Activated naive CD8-positive, alpha-beta T cell (primary cell): ENCODE data around the gene AWAT1.
"Not testable (repeated sequence)": the region's sequence is repeated elsewhere in the genome, so short reads cannot be mapped to it uniquely, and the experiment has no call there.

ENCODE experiments used
- H3K27ac Mint-ChIP-seq: one replicate; pipeline ENCODE4 v1.8.0; 2021; ENCODE audit warnings: mixed read lengths
- H3K27me3 Mint-ChIP-seq: one replicate; pipeline ENCODE4 v1.8.0; 2021; ENCODE audit warnings: mixed read lengths
- H3K36me3 Mint-ChIP-seq: one replicate; pipeline ENCODE4 v1.8.0; 2021; ENCODE audit warnings: mixed read lengths
- H3K4me1 Mint-ChIP-seq: one replicate; pipeline ENCODE4 v1.8.0; 2021; ENCODE audit warnings: low read depth, mixed read lengths
- H3K4me3 Mint-ChIP-seq: one replicate; pipeline ENCODE4 v1.8.0; 2021; ENCODE audit warnings: mild to moderate bottlenecking, mixed read lengths
- H3K9me3 Mint-ChIP-seq: one replicate; pipeline ENCODE4 v1.8.0; 2021; ENCODE audit warnings: low read depth, mixed read lengths

The AWAT1 gene

GRCh38 chrX:70252491-70252890, 18.0 kb downstream of the AWAT1 start:
- Mint-ChIP-seq H3K4me3 (no peak overlapping the region), H3K36me3 (peaks cover 15% of the 10 kb centered on the region), H3K27ac (no peak overlapping the region), H3K4me1 (peaks cover 7% of the 10 kb centered on the region), H3K27me3 (no peaks in the 10 kb centered on the region), H3K9me3 (no peaks in the 10 kb centered on the region)

DNA sequence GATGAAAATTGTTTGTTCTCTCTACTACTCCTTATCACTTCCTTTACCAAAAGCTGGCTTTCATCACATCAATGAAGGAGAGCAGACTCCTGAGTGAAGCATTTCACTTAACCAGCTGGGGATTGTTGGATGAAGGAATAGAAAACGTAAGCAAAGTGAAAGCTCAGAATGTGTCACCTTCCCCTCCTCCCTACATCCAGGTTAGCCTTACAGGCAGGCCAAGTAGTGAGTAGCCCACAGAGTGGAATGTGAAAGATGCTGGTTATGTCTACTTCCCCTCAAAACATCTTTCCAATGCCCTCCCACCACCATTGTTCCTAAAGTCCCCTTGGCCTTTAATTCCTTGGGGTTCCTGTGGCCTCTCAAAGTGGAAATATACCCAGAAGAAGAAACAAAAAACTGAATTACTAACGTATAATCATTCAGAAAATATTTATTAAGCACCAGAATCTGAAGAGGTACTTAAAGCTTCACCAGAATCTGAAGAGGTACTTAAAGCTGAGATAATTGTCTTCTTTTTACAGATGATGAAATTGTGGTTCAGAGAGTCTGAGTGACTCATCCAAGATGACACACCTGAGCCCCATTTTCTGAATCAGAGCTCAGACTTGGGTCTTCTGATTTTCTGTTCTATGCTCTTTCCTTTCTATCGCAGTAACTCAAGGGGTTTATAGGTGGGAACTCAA, 19.1 kb downstream of the AWAT1 start:
- Mint-ChIP-seq H3K27ac (peak overlapping the region; percentile 46), H3K36me3 (peaks cover 15% of the 10 kb centered on the region), H3K9me3 (no peaks in the 10 kb centered on the region), H3K4me3 (no peak overlapping the region), H3K4me1 (peaks cover 7% of the 10 kb centered on the region), H3K27me3 (no peaks in the 10 kb centered on the region)

DNA sequence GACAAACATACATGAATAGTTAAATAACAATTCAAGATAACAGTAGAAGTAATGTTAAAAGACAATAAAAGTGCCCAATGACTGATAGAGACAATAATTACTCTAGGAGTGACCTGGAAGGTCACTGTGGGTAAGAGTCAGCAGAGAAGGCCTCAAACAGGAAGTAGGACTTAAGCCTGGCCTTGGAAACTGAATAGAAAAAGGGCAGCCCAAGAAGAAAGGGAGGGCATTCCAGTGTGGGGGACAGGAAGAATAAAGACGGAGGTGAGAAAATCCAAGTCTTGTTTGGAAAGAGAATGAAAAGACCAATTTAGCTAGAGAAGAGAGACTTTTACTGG, 19.6 kb downstream of the AWAT1 start:
- Mint-ChIP-seq H3K4me1 (peaks cover 7% of the 10 kb centered on the region), H3K4me3 (no peak overlapping the region), H3K27ac (no peak overlapping the region), H3K9me3 (no peaks in the 10 kb centered on the region), H3K36me3 (peaks cover 15% of the 10 kb centered on the region), H3K27me3 (no peaks in the 10 kb centered on the region)

GRCh38 chrX:70254909-70255308, 20.5 kb downstream of the AWAT1 start:
- Mint-ChIP-seq H3K36me3 (peaks cover 15% of the 10 kb centered on the region), H3K9me3 (no peaks in the 10 kb centered on the region), H3K4me1 (peaks cover 7% of the 10 kb centered on the region), H3K27me3 (no peaks in the 10 kb centered on the region), H3K27ac (no peak overlapping the region), H3K4me3 (no peak overlapping the region)

DNA sequence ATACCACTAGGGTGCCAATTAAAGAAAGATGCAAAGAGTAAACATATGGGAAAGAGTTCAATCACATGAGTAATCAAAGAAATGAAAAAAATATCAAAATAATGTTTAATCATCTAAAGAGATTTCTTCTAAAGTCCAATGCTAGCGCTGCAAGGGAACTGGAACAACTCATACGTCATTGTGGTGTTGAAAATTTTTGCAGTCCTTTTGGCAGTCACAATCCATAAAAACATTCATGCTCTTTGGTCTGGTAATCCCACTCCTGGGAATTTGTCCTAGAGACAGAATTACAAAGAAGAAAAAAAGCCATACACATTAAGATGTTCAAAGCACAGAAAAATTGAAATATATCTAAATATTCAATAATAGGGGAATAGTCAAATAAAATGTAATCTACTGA, 21.0 kb downstream of the AWAT1 start:
- no peak overlapping the region for H3K27ac Mint-ChIP-seq
- peaks cover 7% of the 10 kb centered on the region for H3K4me1 Mint-ChIP-seq
- H3K27me3 Mint-ChIP-seq = no peaks in the 10 kb centered on the region
- no peaks in the 10 kb centered on the region for H3K9me3 Mint-ChIP-seq
- H3K4me3 Mint-ChIP-seq = no peak overlapping the region
- H3K36me3 Mint-ChIP-seq = peaks cover 15% of the 10 kb centered on the region

DNA sequence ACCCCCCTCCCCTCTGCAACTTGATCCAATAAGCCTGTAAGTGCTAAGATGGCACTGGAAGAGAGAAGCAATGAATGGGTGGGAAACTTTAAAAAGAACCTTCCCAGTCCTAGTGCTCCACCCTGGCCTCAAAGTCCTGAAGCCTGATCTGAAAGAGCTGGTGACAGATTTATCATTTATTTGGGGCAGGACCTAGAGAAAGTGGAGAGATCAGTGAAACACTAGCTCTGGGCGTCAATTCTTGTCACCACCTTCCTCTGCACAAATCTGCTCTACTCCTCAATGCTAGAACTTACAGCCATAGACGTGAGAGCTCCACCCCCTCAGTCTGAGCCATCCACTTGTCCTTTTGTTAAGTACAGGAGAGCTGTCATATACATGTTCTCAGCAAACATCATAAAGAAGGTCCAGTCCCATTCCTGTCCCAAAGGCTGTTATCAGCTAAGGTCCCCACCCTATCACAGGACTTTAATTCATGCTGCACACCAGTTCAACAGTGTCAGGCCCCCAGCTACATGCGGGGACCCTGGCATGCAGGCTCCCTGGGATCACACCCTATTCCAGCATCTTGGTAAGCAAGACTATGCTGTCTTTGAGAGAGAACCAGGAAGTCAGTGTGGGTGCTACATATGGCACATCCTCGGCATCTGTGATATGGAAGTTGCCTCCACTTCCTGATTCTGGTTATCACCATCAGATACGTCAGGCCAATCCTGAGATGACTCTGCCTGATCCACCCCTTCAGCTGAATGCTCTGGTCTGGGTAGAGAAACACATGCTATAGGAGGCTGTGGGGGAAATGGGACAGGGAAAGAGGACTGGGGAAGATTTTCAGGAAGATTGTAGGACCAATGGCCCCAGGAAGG, 23.2 kb downstream of the AWAT1 start:
- peaks cover 7% of the 10 kb centered on the region for H3K4me1 Mint-ChIP-seq
- H3K27ac Mint-ChIP-seq = no peak overlapping the region
- peaks cover 18% of the 10 kb centered on the region for H3K36me3 Mint-ChIP-seq
- H3K4me3 Mint-ChIP-seq = no peak overlapping the region
- no peaks in the 10 kb centered on the region for H3K27me3 Mint-ChIP-seq
- no peaks in the 10 kb centered on the region for H3K9me3 Mint-ChIP-seq

GRCh38 chrX:70260104-70260503, 25.6 kb downstream of the AWAT1 start, which contains the start of gene P2RY4:
TSS of gene P2RY4 (minus strand) at chrX:70260204. CDS start at chrX:70259624, 580 bp downstream.
- H3K4me3 Mint-ChIP-seq = no peak within 1 kb of the TSS
- no peaks in the 10 kb centered on the region for H3K9me3 Mint-ChIP-seq
- no peaks in the 10 kb centered on the region for H3K4me1 Mint-ChIP-seq
- no peaks in the 10 kb centered on the region for H3K27me3 Mint-ChIP-seq
- no peak within 1 kb of the TSS for H3K27ac Mint-ChIP-seq
- peaks cover 6% of the 10 kb centered on the region for H3K36me3 Mint-ChIP-seq

DNA sequence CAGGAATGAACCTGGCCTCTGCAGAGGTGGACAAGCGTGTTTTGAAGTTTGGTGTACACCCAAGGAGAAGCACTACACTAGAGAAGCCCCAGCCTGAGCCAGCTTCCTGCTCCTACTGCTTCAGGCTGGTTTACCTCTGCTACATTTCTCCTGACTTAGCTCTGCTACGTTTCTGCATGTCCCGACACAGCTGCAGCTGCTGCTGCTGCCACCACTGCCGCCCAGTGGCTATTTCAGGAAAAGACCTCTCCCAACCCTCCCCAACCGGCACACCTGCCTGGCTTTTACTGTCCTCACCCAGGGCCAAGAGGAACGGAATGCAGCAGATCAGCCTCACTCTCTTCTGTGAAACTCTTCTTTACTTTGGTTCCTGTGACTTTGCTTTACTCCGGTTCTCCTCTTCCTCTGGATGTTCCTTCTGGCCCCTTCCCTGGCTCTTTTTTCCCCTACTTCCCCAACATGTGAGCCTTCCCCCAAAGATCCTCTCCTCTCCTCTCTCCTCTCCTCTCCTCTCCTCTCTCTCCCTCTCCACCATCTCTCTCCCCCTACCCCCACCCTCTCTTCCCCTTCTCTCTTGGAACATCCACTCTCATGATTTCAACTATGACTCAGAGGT, 28.6 kb downstream of the AWAT1 start:
- H3K36me3 Mint-ChIP-seq = peaks cover 5% of the 10 kb centered on the region
- no peaks in the 10 kb centered on the region for H3K9me3 Mint-ChIP-seq
- no peak overlapping the region for H3K4me3 Mint-ChIP-seq
- H3K4me1 Mint-ChIP-seq = no peaks in the 10 kb centered on the region
- no peaks in the 10 kb centered on the region for H3K27me3 Mint-ChIP-seq
- no peak overlapping the region for H3K27ac Mint-ChIP-seq

- Mint-ChIP-seq H3K27me3 (no peaks in the 10 kb centered on the region), H3K27ac (no peak overlapping the region), H3K9me3 (no peaks in the 10 kb centered on the region), H3K4me1 (no peaks in the 10 kb centered on the region), H3K36me3 (peaks cover 5% of the 10 kb centered on the region), H3K4me3 (no peak overlapping the region)
Measured at GRCh38 chrX:70264784-70265183, 30.3 kb downstream of the AWAT1 start.

- no peaks in the 10 kb centered on the region for H3K4me1 Mint-ChIP-seq
- H3K27ac Mint-ChIP-seq = no peak within 1 kb of the TSS
- peaks cover 3% of the 10 kb centered on the region for H3K36me3 Mint-ChIP-seq
- H3K4me3 Mint-ChIP-seq = no peak within 1 kb of the TSS
- H3K27me3 Mint-ChIP-seq = no peaks in the 10 kb centered on the region
- H3K9me3 Mint-ChIP-seq = no peaks in the 10 kb centered on the region
Measured at GRCh38 chrX:70268034-70268433, 33.6 kb downstream of the AWAT1 start, which contains the start of gene ARR3. TSS of gene ARR3 (plus strand) at chrX:70268334. CDS start at chrX:70269386, 1,052 bp downstream.

- not testable (repeated sequence) for H3K4me1 Mint-ChIP-seq, H3K36me3 Mint-ChIP-seq, H3K4me3 Mint-ChIP-seq, H3K27ac Mint-ChIP-seq, H3K27me3 Mint-ChIP-seq, H3K9me3 Mint-ChIP-seq
Measured at GRCh38 chrX:70274029-70274428, 39.6 kb downstream of the AWAT1 start.

DNA sequence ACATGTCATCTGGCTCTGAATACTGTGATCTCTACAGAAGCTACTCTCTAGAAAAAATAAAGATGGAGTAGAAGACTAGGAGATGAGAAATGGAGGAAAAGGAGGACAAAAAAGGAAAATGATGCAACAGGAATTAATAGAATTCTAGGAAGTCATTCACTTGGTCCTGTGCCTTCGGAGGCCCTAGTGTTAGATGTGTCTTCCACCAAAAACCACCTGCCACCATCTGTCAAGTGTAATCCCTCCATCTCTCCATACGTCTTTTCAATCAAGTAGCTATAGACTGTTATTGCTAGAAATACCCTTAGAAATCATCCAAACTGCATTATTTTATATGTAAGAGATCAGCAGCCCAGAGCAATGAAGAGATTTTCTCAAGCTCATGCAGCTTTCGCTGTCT, 44.6 kb downstream of the AWAT1 start:
- H3K4me3 Mint-ChIP-seq = no peak overlapping the region
- no peaks in the 10 kb centered on the region for H3K4me1 Mint-ChIP-seq
- no peak overlapping the region for H3K27ac Mint-ChIP-seq
- H3K9me3 Mint-ChIP-seq = no peaks in the 10 kb centered on the region
- H3K27me3 Mint-ChIP-seq = no peaks in the 10 kb centered on the region
- peaks cover 5% of the 10 kb centered on the region for H3K36me3 Mint-ChIP-seq

- Mint-ChIP-seq H3K27me3 (no peaks in the 10 kb centered on the region), H3K4me1 (no peaks in the 10 kb centered on the region), H3K9me3 (no peaks in the 10 kb centered on the region), H3K27ac (no peak overlapping the region), H3K4me3 (no peak overlapping the region), H3K36me3 (peaks cover 8% of the 10 kb centered on the region)
Measured at GRCh38 chrX:70280573-70280972, 46.1 kb downstream of the AWAT1 start.

- no peaks in the 10 kb centered on the region for H3K27me3 Mint-ChIP-seq
- H3K4me1 Mint-ChIP-seq = no peaks in the 10 kb centered on the region
- H3K9me3 Mint-ChIP-seq = no peaks in the 10 kb centered on the region
- peaks cover 10% of the 10 kb centered on the region for H3K36me3 Mint-ChIP-seq
- H3K4me3 Mint-ChIP-seq = no peak within 1 kb of the TSS
- H3K27ac Mint-ChIP-seq = no peak within 1 kb of the TSS
Measured at GRCh38 chrX:70281951-70282350, 47.5 kb downstream of the AWAT1 start, which contains the start of gene RAB41. TSS of gene RAB41 (plus strand) at chrX:70282172. CDS start at chrX:70282218, 46 bp downstream.

DNA sequence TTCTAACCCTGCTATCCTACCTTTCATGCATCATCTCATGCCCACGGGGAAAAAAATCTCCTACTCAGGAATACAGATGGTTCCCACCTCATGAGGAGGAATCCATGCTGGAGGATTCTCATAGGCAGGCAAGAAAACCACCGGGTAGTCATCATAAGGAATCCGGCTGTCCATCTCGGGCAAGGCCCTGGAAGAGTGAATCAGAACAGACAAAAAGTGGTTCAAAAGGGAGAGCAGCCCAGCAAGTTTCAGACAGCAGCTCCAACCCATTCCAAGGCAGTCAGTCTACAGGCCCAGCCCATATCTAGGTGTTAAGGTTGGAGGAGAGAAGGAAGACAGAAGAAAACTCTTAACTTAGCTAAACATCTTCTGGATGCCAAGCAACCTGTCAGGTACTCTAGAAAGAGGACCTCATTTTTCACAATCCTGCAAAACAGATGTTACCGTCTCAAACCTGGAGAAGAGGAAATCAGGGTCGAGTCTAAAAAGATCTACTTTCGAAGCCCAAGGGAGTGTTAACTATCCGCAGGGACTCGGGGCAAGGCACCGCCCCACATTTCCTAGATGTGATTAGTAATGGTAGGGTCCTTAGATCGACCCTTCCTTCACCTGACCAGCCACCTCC, 54.8 kb downstream of the AWAT1 start:
- Mint-ChIP-seq H3K27me3 (no peaks in the 10 kb centered on the region), H3K4me1 (peaks cover 12% of the 10 kb centered on the region), H3K9me3 (no peaks in the 10 kb centered on the region), H3K36me3 (peaks cover 5% of the 10 kb centered on the region), H3K27ac (peak overlapping the region; percentile 61), H3K4me3 (peak overlapping the region; percentile 90)
